HepG2 (cell line): ENCODE data around the gene PANK4.

Source experiments
- SETDB1 ChIP-seq: sonication (generic); formaldehyde crosslinking; IDR thresholded peaks from 2 replicates; pipeline ENCODE4 v1.5.1; 2020; ENCODE audit warnings: missing genetic modification reagents, mild to moderate bottlenecking, borderline replicate concordance
- U2AF1 ChIP-seq: fragments of 200-400 bp; formaldehyde crosslinking; optimal IDR thresholded peaks from 2 replicates; pipeline ENCODE3; 2017; ENCODE audit warnings: mild to moderate bottlenecking, low read depth, low read length
- ZC3H4 ChIP-seq: sonication (generic); formaldehyde crosslinking; IDR thresholded peaks from 2 replicates; pipeline ENCODE4 v1.4.0; 2020; ENCODE audit warnings: missing genetic modification reagents, borderline replicate concordance
- TF ChIP-seq, protein P1 (sequence below): sonication (generic); formaldehyde crosslinking; IDR thresholded peaks from 2 replicates; pipeline ENCODE4 v1.5.0; 2020; ENCODE audit warnings: mild to moderate bottlenecking, missing genetic modification reagents, moderate library complexity
- TF ChIP-seq, protein P2 (sequence below): sonication (generic); formaldehyde crosslinking; IDR thresholded peaks from 2 replicates; pipeline ENCODE4 v1.4.0; 2020; ENCODE audit warnings: missing genetic modification reagents, mild to moderate bottlenecking, borderline replicate concordance

DNA sequence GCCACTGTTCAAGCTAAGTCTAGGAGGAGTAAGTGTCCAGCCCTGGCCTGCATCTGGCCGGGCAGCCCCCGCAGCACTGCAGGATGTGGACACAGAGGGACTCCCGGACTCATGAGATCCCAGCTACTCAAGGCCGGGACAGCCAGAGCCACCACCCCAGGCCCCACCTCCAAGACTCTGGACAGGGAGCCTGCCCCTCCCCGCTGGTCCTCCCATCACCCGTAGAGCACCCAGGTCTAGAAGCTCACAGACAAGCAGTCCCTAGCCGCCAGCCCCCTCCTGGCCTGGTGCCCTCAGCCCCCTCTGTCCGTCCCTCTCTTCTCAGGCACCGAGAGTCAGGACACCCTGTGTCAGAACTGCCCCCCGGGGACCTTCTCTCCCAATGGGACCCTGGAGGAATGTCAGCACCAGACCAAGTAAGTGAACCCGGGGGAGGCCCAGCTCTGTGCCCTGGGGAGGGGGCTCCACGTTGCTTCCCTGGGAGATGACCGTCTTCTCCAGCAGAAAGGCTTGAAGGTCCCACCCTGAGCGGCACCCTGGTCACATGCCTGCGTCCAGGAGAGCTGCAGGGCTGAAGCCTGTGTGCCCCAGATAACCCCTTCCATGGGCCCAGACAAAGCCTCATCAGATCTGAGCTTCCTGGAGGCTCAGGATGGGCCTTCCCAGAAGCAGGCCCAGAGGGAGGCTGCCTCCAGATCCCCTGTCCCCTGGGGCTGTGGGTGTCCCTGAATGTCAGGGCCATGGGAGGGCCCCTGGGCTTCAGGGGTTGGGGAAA lies 34.1 kb upstream of the PANK4 start:
- TF ChIP-seq SETDB1 (no peak), ZC3H4 (no peak), U2AF1 (no peak)
- TF ChIP-seq, protein P1, sequence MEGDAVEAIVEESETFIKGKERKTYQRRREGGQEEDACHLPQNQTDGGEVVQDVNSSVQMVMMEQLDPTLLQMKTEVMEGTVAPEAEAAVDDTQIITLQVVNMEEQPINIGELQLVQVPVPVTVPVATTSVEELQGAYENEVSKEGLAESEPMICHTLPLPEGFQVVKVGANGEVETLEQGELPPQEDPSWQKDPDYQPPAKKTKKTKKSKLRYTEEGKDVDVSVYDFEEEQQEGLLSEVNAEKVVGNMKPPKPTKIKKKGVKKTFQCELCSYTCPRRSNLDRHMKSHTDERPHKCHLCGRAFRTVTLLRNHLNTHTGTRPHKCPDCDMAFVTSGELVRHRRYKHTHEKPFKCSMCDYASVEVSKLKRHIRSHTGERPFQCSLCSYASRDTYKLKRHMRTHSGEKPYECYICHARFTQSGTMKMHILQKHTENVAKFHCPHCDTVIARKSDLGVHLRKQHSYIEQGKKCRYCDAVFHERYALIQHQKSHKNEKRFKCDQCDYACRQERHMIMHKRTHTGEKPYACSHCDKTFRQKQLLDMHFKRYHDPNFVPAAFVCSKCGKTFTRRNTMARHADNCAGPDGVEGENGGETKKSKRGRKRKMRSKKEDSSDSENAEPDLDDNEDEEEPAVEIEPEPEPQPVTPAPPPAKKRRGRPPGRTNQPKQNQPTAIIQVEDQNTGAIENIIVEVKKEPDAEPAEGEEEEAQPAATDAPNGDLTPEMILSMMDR (CRISPR knock-in tag): no peak
- TF ChIP-seq, protein P2, sequence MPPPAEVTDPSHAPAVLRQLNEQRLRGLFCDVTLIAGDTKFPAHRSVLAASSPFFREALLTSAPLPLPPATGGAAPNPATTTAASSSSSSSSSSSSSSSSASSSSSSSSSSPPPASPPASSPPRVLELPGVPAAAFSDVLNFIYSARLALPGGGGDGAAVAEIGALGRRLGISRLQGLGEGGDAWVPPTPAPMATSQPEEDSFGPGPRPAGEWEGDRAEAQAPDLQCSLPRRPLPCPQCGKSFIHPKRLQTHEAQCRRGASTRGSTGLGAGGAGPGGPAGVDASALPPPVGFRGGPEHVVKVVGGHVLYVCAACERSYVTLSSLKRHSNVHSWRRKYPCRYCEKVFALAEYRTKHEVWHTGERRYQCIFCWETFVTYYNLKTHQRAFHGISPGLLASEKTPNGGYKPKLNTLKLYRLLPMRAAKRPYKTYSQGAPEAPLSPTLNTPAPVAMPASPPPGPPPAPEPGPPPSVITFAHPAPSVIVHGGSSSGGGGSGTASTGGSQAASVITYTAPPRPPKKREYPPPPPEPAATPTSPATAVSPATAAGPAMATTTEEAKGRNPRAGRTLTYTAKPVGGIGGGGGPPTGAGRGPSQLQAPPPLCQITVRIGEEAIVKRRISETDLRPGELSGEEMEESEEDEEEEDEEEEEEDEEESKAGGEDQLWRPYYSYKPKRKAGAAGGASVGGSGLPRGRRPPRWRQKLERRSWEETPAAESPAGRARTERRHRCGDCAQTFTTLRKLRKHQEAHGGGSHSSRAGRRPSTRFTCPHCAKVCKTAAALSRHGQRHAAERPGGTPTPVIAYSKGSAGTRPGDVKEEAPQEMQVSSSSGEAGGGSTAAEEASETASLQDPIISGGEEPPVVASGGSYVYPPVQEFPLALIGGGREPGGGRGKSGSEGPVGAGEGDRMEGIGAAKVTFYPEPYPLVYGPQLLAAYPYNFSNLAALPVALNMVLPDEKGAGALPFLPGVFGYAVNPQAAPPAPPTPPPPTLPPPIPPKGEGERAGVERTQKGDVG (CRISPR knock-in tag): no peak
